Hepatocyte (in vitro differentiated cells): ENCODE data around the gene NKX1-1.

Experiments
- CTCF ChIP-seq: fragments of 200-600 bp; sonication (generic); IDR thresholded peaks from 2 replicates; pipeline ENCODE4 v1.5.1; 2016; ENCODE audit warnings: antibody characterized with exemption, mild to moderate bottlenecking; ENCODE audit not compliant: poor library complexity
- EZH2 ChIP-seq: fragments of 200-600 bp; sonication (generic); IDR thresholded peaks from 2 replicates; pipeline ENCODE4 v1.6.1; 2016; ENCODE audit warnings: antibody characterized with exemption, mild to moderate bottlenecking, borderline replicate concordance
- EZH2phosphoT487 ChIP-seq: fragments of 200-600 bp; sonication (generic); IDR thresholded peaks from one replicate; pipeline ENCODE4 v1.6.1; 2018; ENCODE audit warnings: antibody characterized with exemption, mild to moderate bottlenecking, low read depth, moderate library complexity; ENCODE audit not compliant: unreplicated experiment, severe bottlenecking

GRCh38 chr4:1416051-1416947, 10.1 kb upstream of the NKX1-1 start:
- TF ChIP-seq CTCF, result no peak
- TF ChIP-seq EZH2, result no peak
- TF ChIP-seq EZH2phosphoT487, result no peak
